Endothelial cell of umbilical vein (primary cell): ENCODE measurements around the gene C1QA.

Source experiments
- CTCF ChIP-seq, 2 donors: IDR thresholded peaks; 1 replicate in 1 of 2; 2 replicates in 1 of 2; pipeline ENCODE4 v1.5.1; 2011; ENCODE audit warnings: low read length in 2 of 2, mild to moderate bottlenecking in 2 of 2, moderate library complexity in 2 of 2, control low read depth in 1 of 2, inconsistent platforms in 1 of 2, low read depth in 1 of 2; ENCODE audit not compliant: insufficient read depth in 1 of 2; ENCODE audit errors: extremely low read depth in 1 of 2
- EZH2 ChIP-seq: IDR thresholded peaks from 2 replicates; pipeline ENCODE4 v1.6.1; 2012; ENCODE audit warnings: borderline replicate concordance, low read depth, mild to moderate bottlenecking, moderate library complexity, low read length, inconsistent platforms; ENCODE audit not compliant: severe bottlenecking

GRCh38 chr1:22633697-22634463 lies 2.5 kb upstream of the C1QA start:
- TF ChIP-seq CTCF (IDR thresholded peaks at IDR 0.05; ENCODE audit: extremely low read depth in 1 of 2, insufficient read depth in 1 of 2, low read depth in 1 of 2, low read length in 2 of 2) (no peak), EZH2 (no peak)
